GDM1 (cell line): ENCODE data around the gene UBL4A.
"Not testable (repeated sequence)": the region's sequence is repeated elsewhere in the genome, so short reads cannot be mapped to it uniquely, and the experiment has no call there.

ENCODE experiments used
- DNase-seq: peaks from one replicate; lab custom pipeline; 2025; lab: John Stamatoyannopoulos, UW

Gene UBL4A

GRCh38 chrX:154507673-154508383 is 21.4 kb upstream of the UBL4A start:
- no peak for DNase-seq

- DNase-seq: no peak
Observed at GRCh38 chrX:154506483-154507332, 20.3 kb upstream of the UBL4A start.

GRCh38 chrX:154505734-154506133 is 19.3 kb upstream of the UBL4A start:
- DNase-seq: no peak

GRCh38 chrX:154502989-154503388 is 16.6 kb upstream of the UBL4A start:
- no peak for DNase-seq

GRCh38 chrX:154502098-154502497 is 15.7 kb upstream of the UBL4A start:
- DNase-seq: no peak

- DNase-seq: not testable (repeated sequence)
Observed at GRCh38 chrX:154501423-154501822, 15.0 kb upstream of the UBL4A start.

- not testable (repeated sequence) for DNase-seq
Observed at GRCh38 chrX:154496591-154497137, 10.2 kb upstream of the UBL4A start.

- no peak for DNase-seq
Observed at GRCh38 chrX:154495472-154495922, 9.1 kb upstream of the UBL4A start.

- DNase-seq: no peak
Observed at GRCh38 chrX:154494715-154495114, 8.3 kb upstream of the UBL4A start.

- peak; percentile 88 for DNase-seq
Observed at GRCh38 chrX:154490414-154491083, 4.1 kb upstream of the UBL4A start, which contains the start of gene SLC10A3. TSS of gene SLC10A3 (minus strand) at chrX:154490629. CDS start at chrX:154488940, 1,689 bp downstream.

GRCh38 chrX:154490021-154490413 is 3.6 kb upstream of the UBL4A start:
- DNase-seq: no peak

- no peak for DNase-seq
Observed at GRCh38 chrX:154489182-154489581, 2.8 kb upstream of the UBL4A start.

GRCh38 chrX:154488336-154489075 is 2.1 kb upstream of the UBL4A start:
- no peak for DNase-seq

- no peak for DNase-seq
Observed at GRCh38 chrX:154487518-154488290, 1.3 kb upstream of the UBL4A start.

GRCh38 chrX:154486052-154486395 is 391 bp downstream of the UBL4A start:
- DNase-seq: no peak

- no peak for DNase-seq
Observed at GRCh38 chrX:154485150-154486051, 1.0 kb downstream of the UBL4A start.

GRCh38 chrX:154484255-154485149 is 1.9 kb downstream of the UBL4A start:
- DNase-seq: no peak

GRCh38 chrX:154483325-154483724 is 3.1 kb downstream of the UBL4A start:
- no peak for DNase-seq

- no peak for DNase-seq
Observed at GRCh38 chrX:154482786-154483185, 3.6 kb downstream of the UBL4A start.
